ENCODE data around the gene BEGAIN. TPM values are rescaled to one million over a fixed set of nuclear protein-coding genes. Genes with fewer than 3 reads are reported as not detected.

The BEGAIN gene
- total and polyA plus RNA-seq, 12 donors: 0.20 to 4.3 (median 0.83) TPM

GRCh38 chr14:100538351-100539002 lies 48.7 kb downstream of the BEGAIN start:
- DNase-seq (peak in 1 of 2 donors; percentile 10), ATAC-seq (peak in 1 of 8 donors; percentile 6)
- H3K4me1 ChIP-seq: peaks cover 0 to 8% (median 0%) of the 10 kb centered on the region in 9 donors
- H3K27ac ChIP-seq: no peak overlapping the region
- intact Hi-C loops (cut with DNase I): no loop called here
- H3K4me3 ChIP-seq: no peak overlapping the region
- H3K27me3 ChIP-seq: no peaks in the 10 kb centered on the region
- 97 to 98% methylated on average over 62 to 69 of the region's 69 CpGs for WGBS, 2 donors
- no peaks in the 10 kb centered on the region for H3K9me3 ChIP-seq
- no peaks in the 10 kb centered on the region for H3K36me3 ChIP-seq
- TF ChIP-seq CTCF (IDR thresholded peaks at IDR 0.05): no peak

- TF ChIP-seq CTCF (IDR thresholded peaks at IDR 0.05): no peak
- H3K27me3 ChIP-seq: no peaks in the 10 kb centered on the region
- WGBS, 2 donors: 87 to 89% methylated on average over 44 to 53 of the region's 53 CpGs
- intact Hi-C loops (cut with DNase I): no loop called here
- ATAC-seq (peak in 1 of 8 donors; percentile 34), DNase-seq (peak in 1 of 2 donors; percentile 15)
- no peak overlapping the region for H3K27ac ChIP-seq
- no peaks in the 10 kb centered on the region for H3K9me3 ChIP-seq
- H3K36me3 ChIP-seq: no peaks in the 10 kb centered on the region
- H3K4me3 ChIP-seq: no peak overlapping the region
- peaks cover 0 to 15% (median 0%) of the 10 kb centered on the region in 9 donors for H3K4me1 ChIP-seq
Observed at GRCh38 chr14:100537446-100538350, 49.5 kb downstream of the BEGAIN start.

GRCh38 chr14:100536721-100537445 lies 50.3 kb downstream of the BEGAIN start:
- Histone ChIP-seq H3K4me1 (peaks cover 0 to 15% (median 0%) of the 10 kb centered on the region in 9 donors), H3K27me3 (no peaks in the 10 kb centered on the region), H3K36me3 (no peaks in the 10 kb centered on the region), H3K9me3 (no peaks in the 10 kb centered on the region), H3K4me3 (no peak overlapping the region), H3K27ac (no peak overlapping the region)
- DNase-seq (peak in 1 of 2 donors; percentile 2), ATAC-seq (no peak)
- no peak for TF ChIP-seq CTCF (IDR thresholded peaks at IDR 0.05)
- intact Hi-C loops (cut with DNase I): no loop called here
- 87 to 88% methylated on average over 29 of the region's 29 CpGs for WGBS, 2 donors

- H3K4me1 ChIP-seq: peaks cover 0 to 15% (median 0%) of the 10 kb centered on the region in 9 donors
- no peak for TF ChIP-seq CTCF (IDR thresholded peaks at IDR 0.05)
- 89 to 93% methylated on average over 8 of the region's 8 CpGs for WGBS, 2 donors
- DNase-seq (no peak), ATAC-seq (no peak)
- no peaks in the 10 kb centered on the region for H3K36me3 ChIP-seq
- H3K27me3 ChIP-seq: no peaks in the 10 kb centered on the region
- no peaks in the 10 kb centered on the region for H3K9me3 ChIP-seq
- H3K27ac ChIP-seq: no peak overlapping the region
- intact Hi-C loops (cut with DNase I): no loop called here
- no peak overlapping the region for H3K4me3 ChIP-seq
Observed at GRCh38 chr14:100536121-100536510, 51.1 kb downstream of the BEGAIN start.
